NCI-H82 treated with DMSO at 0.1 percent for 48 hours (cell line): Measurements from ENCODE around the gene HDAC4.

Source experiments
- DNase-seq: peaks from one replicate; lab custom pipeline; 2025; ENCODE audit not compliant: unreplicated experiment; lab: John Stamatoyannopoulos, UW

Gene HDAC4

GRCh38 chr2:239271882-239272281, 128.9 kb downstream of the HDAC4 start:
- DNase-seq: no peak

GRCh38 chr2:239271471-239271870, 129.3 kb downstream of the HDAC4 start:
- no peak for DNase-seq

- no peak for DNase-seq
Measured at GRCh38 chr2:239269916-239270315, 130.9 kb downstream of the HDAC4 start.

- no peak for DNase-seq
Measured at GRCh38 chr2:239269173-239269885, 131.5 kb downstream of the HDAC4 start.

- DNase-seq: no peak
Measured at GRCh38 chr2:239268549-239268948, 132.3 kb downstream of the HDAC4 start.

GRCh38 chr2:239268082-239268481, 132.7 kb downstream of the HDAC4 start:
- no peak for DNase-seq

GRCh38 chr2:239267288-239267951, 133.4 kb downstream of the HDAC4 start:
- DNase-seq: no peak

GRCh38 chr2:239266779-239267287, 134.0 kb downstream of the HDAC4 start:
- DNase-seq: no peak

GRCh38 chr2:239266434-239266766, 134.4 kb downstream of the HDAC4 start:
- no peak for DNase-seq

- no peak for DNase-seq
Measured at GRCh38 chr2:239265681-239266433, 135.0 kb downstream of the HDAC4 start.

GRCh38 chr2:239264838-239265651, 135.8 kb downstream of the HDAC4 start:
- no peak for DNase-seq

GRCh38 chr2:239264492-239264837, 136.4 kb downstream of the HDAC4 start:
- DNase-seq: no peak

GRCh38 chr2:239263669-239264491, 136.9 kb downstream of the HDAC4 start:
- DNase-seq: no peak

- DNase-seq: no peak
Measured at GRCh38 chr2:239263231-239263630, 137.6 kb downstream of the HDAC4 start.

- DNase-seq: no peak
Measured at GRCh38 chr2:239262484-239263230, 138.2 kb downstream of the HDAC4 start.

- DNase-seq: no peak
Measured at GRCh38 chr2:239261796-239262483, 138.9 kb downstream of the HDAC4 start.

- DNase-seq: no peak
Measured at GRCh38 chr2:239261356-239261755, 139.5 kb downstream of the HDAC4 start.

GRCh38 chr2:239260546-239261327, 140.1 kb downstream of the HDAC4 start:
- no peak for DNase-seq
